HEK293 (cell line): ENCODE results near the gene MCUR1.

Experiments used
- CTCF ChIA-PET: fragments of 350-600 bp; formaldehyde crosslinking; extraction: SDS; loops from one replicate; lab custom pipeline; 2021; ENCODE audit warnings: antibody characterized with exemption; lab: Yijun Ruan, JAX
- POLR2A ChIA-PET: fragments of 300-600 bp; formaldehyde crosslinking; extraction: SDS; loops from one replicate; lab custom pipeline; 2020; ENCODE audit warnings: antibody characterized with exemption, inconsistent platforms; lab: Yijun Ruan, JAX
- H3K27ac ChIP-seq: fragments of 200-500 bp; sonication (Bioruptor generic); 2 replicates; pipeline ENCODE4 v1.5.1; 2014; ENCODE audit warnings: low read depth, low read length, control low read depth, inconsistent platforms; ENCODE audit errors: extremely low read depth
- H3K36me3 ChIP-seq, 2 experiments: fragments of 200-500 bp in 1 of 2; sonication (Bioruptor generic) in 1 of 2; 1 replicate in 1 of 2; 2 replicates in 1 of 2; pipeline ENCODE4 v1.5.1; 2014 to 2017; ENCODE audit warnings: inconsistent platforms in 2 of 2, low read length in 2 of 2; ENCODE audit not compliant: control insufficient read depth in 2 of 2, insufficient read depth in 1 of 2
- H3K4me1 ChIP-seq: fragments of 200-500 bp; sonication (Bioruptor generic); 2 replicates; pipeline ENCODE4 v1.5.1; 2014; ENCODE audit warnings: mild to moderate bottlenecking, low read length, inconsistent platforms; ENCODE audit not compliant: control insufficient read depth, insufficient read depth
- H3K4me3 ChIP-seq: 2 replicates; pipeline ENCODE4 v1.5.1; 2011; ENCODE audit warnings: low read depth, mild to moderate bottlenecking, control low read depth, low read length, moderate library complexity
- H3K9me3 ChIP-seq: fragments of 200-500 bp; sonication (Bioruptor generic); 2 replicates; pipeline ENCODE4 v1.5.1; 2014; ENCODE audit warnings: low read depth, low read length, inconsistent platforms; ENCODE audit not compliant: control insufficient read depth, insufficient read depth
- GFI1B ChIP-seq: fragments of 450-650 bp; formaldehyde crosslinking; IDR thresholded peaks from 2 replicates; pipeline ENCODE4 v1.5.1; 2016; ENCODE audit warnings: missing biosample characterization, missing genetic modification characterization
- GLIS1 ChIP-seq: fragments of 450-650 bp; formaldehyde crosslinking; IDR thresholded peaks from 2 replicates; pipeline ENCODE4 v1.5.1; 2016; ENCODE audit warnings: missing biosample characterization, missing genetic modification characterization
- REPIN1 ChIP-seq: fragments of 450-650 bp; formaldehyde crosslinking; IDR thresholded peaks from 2 replicates; pipeline ENCODE4 v1.5.1; 2017; ENCODE audit warnings: missing biosample characterization, missing genetic modification characterization, low read depth
- ZFP37 ChIP-seq: fragments of 450-650 bp; formaldehyde crosslinking; IDR thresholded peaks from 2 replicates; pipeline ENCODE4 v1.5.1; 2016; ENCODE audit warnings: missing biosample characterization, missing genetic modification characterization
- ZNF623 ChIP-seq: fragments of 450-650 bp; formaldehyde crosslinking; IDR thresholded peaks from 2 replicates; pipeline ENCODE4 v1.5.1; 2016; ENCODE audit warnings: missing biosample characterization, missing genetic modification characterization
- TF ChIP-seq, protein P1 (sequence below): fragments of 450-650 bp; formaldehyde crosslinking; conservative IDR thresholded peaks from 2 replicates; pipeline ENCODE4 v1.5.1; 2016; ENCODE audit warnings: low read depth, missing biosample characterization, missing genetic modification characterization
- TF ChIP-seq, protein P2 (sequence below): fragments of 450-650 bp; formaldehyde crosslinking; IDR thresholded peaks from 2 replicates; pipeline ENCODE4 v1.5.1; 2016; ENCODE audit warnings: missing biosample characterization, missing genetic modification characterization
- TF ChIP-seq, protein P3 (sequence below): fragments of 450-650 bp; formaldehyde crosslinking; IDR thresholded peaks from 2 replicates; pipeline ENCODE4 v1.5.1; 2016; ENCODE audit warnings: missing biosample characterization, missing genetic modification characterization

Gene MCUR1

GRCh38 chr6:13754644-13755043 lies 59.7 kb downstream of the MCUR1 start:
- Histone ChIP-seq H3K9me3 (no peaks in the 10 kb centered on the region), H3K4me3 (no peak overlapping the region), H3K36me3 (no peaks in the 10 kb centered on the region), H3K27ac (no peak overlapping the region), H3K4me1 (no peaks in the 10 kb centered on the region)
- CTCF ChIA-PET, result interaction anchor here (0.6 kb wide), 1 partner anchor 59 kb away, joined by 4 read pairs; no protein-coding TSS in a partner anchor
- POLR2A ChIA-PET, result no interaction called here
- peak; percentile 68 for TF ChIP-seq ZNF623 (tag by site-specific recombination)
- no peak for TF ChIP-seq ZFP37
- TF ChIP-seq GFI1B (tag by site-specific recombination), result no peak
- TF ChIP-seq, protein P1, sequence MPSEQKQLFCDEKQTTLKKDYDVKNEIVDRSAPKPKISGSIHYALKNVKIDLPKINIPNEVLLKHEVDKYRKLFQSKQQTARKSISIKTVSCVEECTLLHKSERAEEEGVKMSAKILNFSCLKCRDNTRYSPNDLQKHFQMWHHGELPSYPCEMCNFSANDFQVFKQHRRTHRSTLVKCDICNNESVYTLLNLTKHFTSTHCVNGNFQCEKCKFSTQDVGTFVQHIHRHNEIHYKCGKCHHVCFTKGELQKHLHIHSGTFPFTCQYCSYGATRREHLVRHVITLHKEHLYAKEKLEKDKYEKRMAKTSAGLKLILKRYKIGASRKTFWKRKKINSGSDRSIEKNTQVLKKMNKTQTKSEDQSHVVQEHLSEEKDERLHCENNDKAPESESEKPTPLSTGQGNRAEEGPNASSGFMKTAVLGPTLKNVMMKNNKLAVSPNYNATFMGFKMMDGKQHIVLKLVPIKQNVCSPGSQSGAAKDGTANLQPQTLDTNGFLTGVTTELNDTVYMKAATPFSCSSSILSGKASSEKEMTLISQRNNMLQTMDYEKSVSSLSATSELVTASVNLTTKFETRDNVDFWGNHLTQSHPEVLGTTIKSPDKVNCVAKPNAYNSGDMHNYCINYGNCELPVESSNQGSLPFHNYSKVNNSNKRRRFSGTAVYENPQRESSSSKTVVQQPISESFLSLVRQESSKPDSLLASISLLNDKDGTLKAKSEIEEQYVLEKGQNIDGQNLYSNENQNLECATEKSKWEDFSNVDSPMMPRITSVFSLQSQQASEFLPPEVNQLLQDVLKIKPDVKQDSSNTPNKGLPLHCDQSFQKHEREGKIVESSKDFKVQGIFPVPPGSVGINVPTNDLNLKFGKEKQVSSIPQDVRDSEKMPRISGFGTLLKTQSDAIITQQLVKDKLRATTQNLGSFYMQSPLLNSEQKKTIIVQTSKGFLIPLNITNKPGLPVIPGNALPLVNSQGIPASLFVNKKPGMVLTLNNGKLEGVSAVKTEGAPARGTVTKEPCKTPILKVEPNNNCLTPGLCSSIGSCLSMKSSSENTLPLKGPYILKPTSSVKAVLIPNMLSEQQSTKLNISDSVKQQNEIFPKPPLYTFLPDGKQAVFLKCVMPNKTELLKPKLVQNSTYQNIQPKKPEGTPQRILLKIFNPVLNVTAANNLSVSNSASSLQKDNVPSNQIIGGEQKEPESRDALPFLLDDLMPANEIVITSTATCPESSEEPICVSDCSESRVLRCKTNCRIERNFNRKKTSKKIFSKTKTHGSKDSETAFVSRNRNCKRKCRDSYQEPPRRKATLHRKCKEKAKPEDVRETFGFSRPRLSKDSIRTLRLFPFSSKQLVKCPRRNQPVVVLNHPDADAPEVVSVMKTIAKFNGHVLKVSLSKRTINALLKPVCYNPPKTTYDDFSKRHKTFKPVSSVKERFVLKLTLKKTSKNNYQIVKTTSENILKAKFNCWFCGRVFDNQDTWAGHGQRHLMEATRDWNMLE (tag by site-specific recombination), result no peak
- TF ChIP-seq, protein P2, sequence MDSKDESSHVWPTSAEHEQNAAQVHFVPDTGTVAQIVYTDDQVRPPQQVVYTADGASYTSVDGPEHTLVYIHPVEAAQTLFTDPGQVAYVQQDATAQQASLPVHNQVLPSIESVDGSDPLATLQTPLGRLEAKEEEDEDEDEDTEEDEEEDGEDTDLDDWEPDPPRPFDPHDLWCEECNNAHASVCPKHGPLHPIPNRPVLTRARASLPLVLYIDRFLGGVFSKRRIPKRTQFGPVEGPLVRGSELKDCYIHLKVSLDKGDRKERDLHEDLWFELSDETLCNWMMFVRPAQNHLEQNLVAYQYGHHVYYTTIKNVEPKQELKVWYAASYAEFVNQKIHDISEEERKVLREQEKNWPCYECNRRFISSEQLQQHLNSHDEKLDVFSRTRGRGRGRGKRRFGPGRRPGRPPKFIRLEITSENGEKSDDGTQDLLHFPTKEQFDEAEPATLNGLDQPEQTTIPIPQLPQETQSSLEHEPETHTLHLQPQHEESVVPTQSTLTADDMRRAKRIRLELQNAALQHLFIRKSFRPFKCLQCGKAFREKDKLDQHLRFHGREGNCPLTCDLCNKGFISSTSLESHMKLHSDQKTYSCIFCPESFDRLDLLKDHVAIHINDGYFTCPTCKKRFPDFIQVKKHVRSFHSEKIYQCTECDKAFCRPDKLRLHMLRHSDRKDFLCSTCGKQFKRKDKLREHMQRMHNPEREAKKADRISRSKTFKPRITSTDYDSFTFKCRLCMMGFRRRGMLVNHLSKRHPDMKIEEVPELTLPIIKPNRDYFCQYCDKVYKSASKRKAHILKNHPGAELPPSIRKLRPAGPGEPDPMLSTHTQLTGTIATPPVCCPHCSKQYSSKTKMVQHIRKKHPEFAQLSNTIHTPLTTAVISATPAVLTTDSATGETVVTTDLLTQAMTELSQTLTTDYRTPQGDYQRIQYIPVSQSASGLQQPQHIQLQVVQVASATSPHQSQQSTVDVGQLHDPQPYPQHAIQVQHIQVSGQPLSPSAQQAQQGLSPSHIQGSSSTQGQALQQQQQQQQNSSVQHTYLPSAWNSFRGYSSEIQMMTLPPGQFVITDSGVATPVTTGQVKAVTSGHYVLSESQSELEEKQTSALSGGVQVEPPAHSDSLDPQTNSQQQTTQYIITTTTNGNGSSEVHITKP (tag by site-specific recombination), result no peak

- Histone ChIP-seq H3K4me3 (no peak overlapping the region), H3K9me3 (no peaks in the 10 kb centered on the region), H3K36me3 (no peaks in the 10 kb centered on the region), H3K27ac (no peak overlapping the region), H3K4me1 (no peaks in the 10 kb centered on the region)
- POLR2A ChIA-PET, result interaction anchor here (0.6 to 1.0 kb wide), 2 partner anchors 9 to 10 kb away, joined by 3 to 8 read pairs; no protein-coding TSS in a partner anchor
- TF ChIP-seq GLIS1 (tag by site-specific recombination), result no peak
- TF ChIP-seq, protein P3, sequence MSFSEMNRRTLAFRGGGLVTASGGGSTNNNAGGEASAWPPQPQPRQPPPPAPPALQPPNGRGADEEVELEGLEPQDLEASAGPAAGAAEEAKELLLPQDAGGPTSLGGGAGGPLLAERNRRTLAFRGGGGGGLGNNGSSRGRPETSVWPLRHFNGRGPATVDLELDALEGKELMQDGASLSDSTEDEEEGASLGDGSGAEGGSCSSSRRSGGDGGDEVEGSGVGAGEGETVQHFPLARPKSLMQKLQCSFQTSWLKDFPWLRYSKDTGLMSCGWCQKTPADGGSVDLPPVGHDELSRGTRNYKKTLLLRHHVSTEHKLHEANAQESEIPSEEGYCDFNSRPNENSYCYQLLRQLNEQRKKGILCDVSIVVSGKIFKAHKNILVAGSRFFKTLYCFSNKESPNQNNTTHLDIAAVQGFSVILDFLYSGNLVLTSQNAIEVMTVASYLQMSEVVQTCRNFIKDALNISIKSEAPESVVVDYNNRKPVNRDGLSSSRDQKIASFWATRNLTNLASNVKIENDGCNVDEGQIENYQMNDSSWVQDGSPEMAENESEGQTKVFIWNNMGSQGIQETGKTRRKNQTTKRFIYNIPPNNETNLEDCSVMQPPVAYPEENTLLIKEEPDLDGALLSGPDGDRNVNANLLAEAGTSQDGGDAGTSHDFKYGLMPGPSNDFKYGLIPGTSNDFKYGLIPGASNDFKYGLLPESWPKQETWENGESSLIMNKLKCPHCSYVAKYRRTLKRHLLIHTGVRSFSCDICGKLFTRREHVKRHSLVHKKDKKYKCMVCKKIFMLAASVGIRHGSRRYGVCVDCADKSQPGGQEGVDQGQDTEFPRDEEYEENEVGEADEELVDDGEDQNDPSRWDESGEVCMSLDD (tag by site-specific recombination), result no peak
- no peak for TF ChIP-seq REPIN1 (tag by site-specific recombination)
- CTCF ChIA-PET, result no interaction called here
Observed at GRCh38 chr6:13743736-13744127, 70.6 kb downstream of the MCUR1 start.
